HG02642 (cell line): ENCODE data around the gene TESK2.

Experiments used
- ATAC-seq: cut with Tn5 transposase; IDR thresholded peaks from one replicate; pipeline ENCODE4 v1.9.1; 2021; ENCODE audit warnings: mild to moderate bottlenecking; ENCODE audit not compliant: unreplicated experiment, poor library complexity

The TESK2 gene

GRCh38 chr1:45322486-45323040 lies 168.4 kb downstream of the TESK2 start:
- ATAC-seq, result no peak

GRCh38 chr1:45321444-45321843 lies 169.5 kb downstream of the TESK2 start:
- no peak for ATAC-seq

- ATAC-seq, result no peak
These were observed 171.2 kb downstream of the TESK2 start for GRCh38 chr1:45319761-45320160.

GRCh38 chr1:45317166-45317565 lies 173.8 kb downstream of the TESK2 start:
- no peak for ATAC-seq

GRCh38 chr1:45314266-45314665 lies 176.7 kb downstream of the TESK2 start:
- no peak for ATAC-seq

- ATAC-seq, result no peak
These were observed 184.1 kb downstream of the TESK2 start for GRCh38 chr1:45306905-45307304.

GRCh38 chr1:45306319-45306718 lies 184.6 kb downstream of the TESK2 start:
- ATAC-seq, result no peak

- no peak for ATAC-seq
These were observed 185.7 kb downstream of the TESK2 start for GRCh38 chr1:45305231-45305630.

- peak; percentile 0 for ATAC-seq
These were observed 186.5 kb downstream of the TESK2 start for GRCh38 chr1:45304311-45305081.

GRCh38 chr1:45303520-45304310 lies 187.2 kb downstream of the TESK2 start:
- peak; percentile 75 for ATAC-seq

GRCh38 chr1:45302505-45303150 lies 188.3 kb downstream of the TESK2 start:
- ATAC-seq, result no peak

- ATAC-seq, result no peak
These were observed 190.3 kb downstream of the TESK2 start for GRCh38 chr1:45300669-45300997.

GRCh38 chr1:45299981-45300668 lies 190.8 kb downstream of the TESK2 start:
- ATAC-seq, result no peak

- no peak for ATAC-seq
These were observed 191.7 kb downstream of the TESK2 start for GRCh38 chr1:45299296-45299695.

GRCh38 chr1:45297666-45298356 lies 193.2 kb downstream of the TESK2 start:
- ATAC-seq, result no peak
